ENCODE results near the gene DCUN1D2. TPM values are rescaled to one million over a fixed set of nuclear protein-coding genes. Genes with fewer than 3 reads are reported as not detected.

DCUN1D2 gene
- total RNA-seq, 1 donor from 2014 or later = 23.8 TPM

DNA sequence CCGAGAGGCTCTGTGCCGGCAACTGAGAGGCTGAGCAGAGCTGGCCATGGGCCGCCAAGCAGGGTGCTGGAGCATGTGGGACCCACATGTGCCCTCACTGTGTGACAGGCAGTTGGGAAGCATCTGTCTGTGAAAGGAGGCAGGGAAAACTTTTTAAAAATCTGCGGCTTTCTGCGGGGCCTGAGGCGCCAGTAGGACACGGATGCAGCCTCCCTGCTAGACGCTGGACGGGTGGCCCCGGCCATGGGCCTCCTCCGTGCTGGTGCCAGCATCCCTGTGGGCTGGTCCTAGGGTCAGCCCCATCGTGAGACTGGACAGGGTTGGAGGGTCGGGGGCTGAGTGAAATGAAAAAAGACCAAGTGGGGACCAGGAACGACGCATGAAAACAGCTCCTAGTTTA is 20.9 kb upstream of the DCUN1D2 start:
- no peaks in the 10 kb centered on the region for H4K20me1 ChIP-seq (ENCODE audit: low read depth)
- Mint-ChIP-seq H3K4me1 (peaks cover 3% of the 10 kb centered on the region), H3K36me3 (peaks cover 20% of the 10 kb centered on the region), H3K9me3 (no peaks in the 10 kb centered on the region), H3K4me3 (no peak overlapping the region), H3K27ac (no peak overlapping the region), H3K27me3 (ENCODE audit: insufficient read depth, low read depth) (peaks cover 7% of the 10 kb centered on the region)
- no peak overlapping the region for H3K27ac ChIP-seq
- no peak for DNase-seq (ENCODE audit: low spot score)
- no peak overlapping the region for H2AFZ ChIP-seq (replicated peaks)
- no peaks in the 10 kb centered on the region for H3K36me3 ChIP-seq
- H3K4me1 ChIP-seq = no peaks in the 10 kb centered on the region
- no peak overlapping the region for H3K9ac ChIP-seq
- no peak for TF ChIP-seq CTCF (IDR thresholded peaks at IDR 0.05)
- no peak for TF ChIP-seq EZH2 (IDR thresholded peaks at IDR 0.05)
- no peak for TF ChIP-seq EZH2phosphoT487 (IDR thresholded peaks at IDR 0.05)
- no peaks in the 10 kb centered on the region for H3K79me2 ChIP-seq (ENCODE audit: low read depth)
- H3K4me3 ChIP-seq = no peak overlapping the region
- no peaks in the 10 kb centered on the region for H3K9me3 ChIP-seq (ENCODE audit: low read depth)
- H3K4me2 ChIP-seq = no peak overlapping the region
- no peaks in the 10 kb centered on the region for H3K27me3 ChIP-seq
- no peaks in the 10 kb centered on the region for H3F3A ChIP-seq (ENCODE audit: low read depth)

DNA sequence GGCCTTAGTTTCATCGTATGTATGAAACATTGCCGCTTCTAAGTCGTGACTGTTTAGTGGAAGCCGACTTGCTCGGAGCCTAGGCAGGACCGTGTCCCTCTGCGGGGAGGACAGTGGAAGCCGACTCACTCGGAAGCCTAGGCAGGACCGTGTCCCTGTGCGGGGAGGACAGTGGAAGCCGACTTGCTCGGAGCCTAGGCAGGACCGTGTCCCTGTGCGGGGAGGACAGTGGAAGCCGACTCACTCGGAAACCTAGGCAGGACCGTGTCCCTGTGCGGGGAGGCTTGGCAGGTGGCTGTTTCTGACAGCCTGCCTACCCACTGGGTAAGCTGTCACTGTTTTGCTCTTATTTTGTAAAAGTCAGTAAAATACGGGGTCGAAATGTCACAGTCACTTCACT is 20.4 kb upstream of the DCUN1D2 start:
- H3K27ac Mint-ChIP-seq = no peak overlapping the region
- no peaks in the 10 kb centered on the region for H3K4me1 ChIP-seq
- peaks cover 3% of the 10 kb centered on the region for H3K4me1 Mint-ChIP-seq
- H3K4me3 Mint-ChIP-seq = no peak overlapping the region
- no peaks in the 10 kb centered on the region for H3K9me3 ChIP-seq (ENCODE audit: low read depth)
- no peak overlapping the region for H3K4me3 ChIP-seq
- H2AFZ ChIP-seq (replicated peaks) = no peak overlapping the region
- H3K27me3 Mint-ChIP-seq (ENCODE audit: insufficient read depth, low read depth) = peaks cover 7% of the 10 kb centered on the region
- DNase-seq (ENCODE audit: low spot score) = no peak
- no peaks in the 10 kb centered on the region for H4K20me1 ChIP-seq (ENCODE audit: low read depth)
- TF ChIP-seq EZH2 (IDR thresholded peaks at IDR 0.05) = no peak
- no peak overlapping the region for H3K27ac ChIP-seq
- H3K9ac ChIP-seq = no peak overlapping the region
- H3K79me2 ChIP-seq (ENCODE audit: low read depth) = no peaks in the 10 kb centered on the region
- H3K9me3 Mint-ChIP-seq = no peaks in the 10 kb centered on the region
- H3K36me3 Mint-ChIP-seq = peaks cover 18% of the 10 kb centered on the region
- H3K36me3 ChIP-seq = no peaks in the 10 kb centered on the region
- H3F3A ChIP-seq (ENCODE audit: low read depth) = no peaks in the 10 kb centered on the region
- H3K27me3 ChIP-seq = no peaks in the 10 kb centered on the region
- no peak overlapping the region for H3K4me2 ChIP-seq

DNA sequence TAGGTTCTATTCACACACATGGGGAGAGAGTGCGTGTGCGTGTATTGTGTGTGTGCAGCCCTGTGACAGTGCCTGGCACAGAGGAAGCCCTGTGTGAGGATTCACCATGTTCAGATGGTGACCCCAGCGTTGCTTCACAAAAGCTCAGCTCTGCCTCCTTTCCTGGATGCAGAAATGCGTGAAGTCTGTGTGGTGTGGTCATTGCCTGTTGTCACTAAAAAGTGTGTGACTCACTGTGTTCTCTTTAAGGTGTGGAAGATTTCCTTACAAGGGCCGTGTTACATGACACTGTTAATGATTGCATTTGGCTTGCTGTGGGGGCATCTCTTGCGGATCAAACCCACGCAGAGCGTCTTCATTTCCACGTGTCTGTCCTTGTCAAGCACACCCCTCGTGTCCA is 19.5 kb upstream of the DCUN1D2 start:
- Histone ChIP-seq H3K79me2 (ENCODE audit: low read depth) (no peaks in the 10 kb centered on the region), H3K4me3 (no peak overlapping the region), H4K20me1 (ENCODE audit: low read depth) (no peaks in the 10 kb centered on the region), H3K9ac (no peak overlapping the region), H3K27ac (no peak overlapping the region), H3F3A (ENCODE audit: low read depth) (no peaks in the 10 kb centered on the region), H3K4me1 (no peaks in the 10 kb centered on the region), H2AFZ (replicated peaks) (no peak overlapping the region), H3K9me3 (ENCODE audit: low read depth) (no peaks in the 10 kb centered on the region), H3K27me3 (no peaks in the 10 kb centered on the region), H3K36me3 (no peaks in the 10 kb centered on the region), H3K4me2 (no peak overlapping the region)
- H3K27ac Mint-ChIP-seq = peak overlapping the region; percentile 55
- no peak for DNase-seq (ENCODE audit: low spot score)
- no peaks in the 10 kb centered on the region for H3K9me3 Mint-ChIP-seq
- H3K4me1 Mint-ChIP-seq = peaks cover 3% of the 10 kb centered on the region
- peaks cover 7% of the 10 kb centered on the region for H3K27me3 Mint-ChIP-seq (ENCODE audit: insufficient read depth, low read depth)
- peaks cover 15% of the 10 kb centered on the region for H3K36me3 Mint-ChIP-seq
- H3K4me3 Mint-ChIP-seq = no peak overlapping the region
- no peak for TF ChIP-seq EZH2 (IDR thresholded peaks at IDR 0.05)
- TF ChIP-seq CTCF (IDR thresholded peaks at IDR 0.05) = no peak
- no peak for TF ChIP-seq EZH2phosphoT487 (IDR thresholded peaks at IDR 0.05)

DNA sequence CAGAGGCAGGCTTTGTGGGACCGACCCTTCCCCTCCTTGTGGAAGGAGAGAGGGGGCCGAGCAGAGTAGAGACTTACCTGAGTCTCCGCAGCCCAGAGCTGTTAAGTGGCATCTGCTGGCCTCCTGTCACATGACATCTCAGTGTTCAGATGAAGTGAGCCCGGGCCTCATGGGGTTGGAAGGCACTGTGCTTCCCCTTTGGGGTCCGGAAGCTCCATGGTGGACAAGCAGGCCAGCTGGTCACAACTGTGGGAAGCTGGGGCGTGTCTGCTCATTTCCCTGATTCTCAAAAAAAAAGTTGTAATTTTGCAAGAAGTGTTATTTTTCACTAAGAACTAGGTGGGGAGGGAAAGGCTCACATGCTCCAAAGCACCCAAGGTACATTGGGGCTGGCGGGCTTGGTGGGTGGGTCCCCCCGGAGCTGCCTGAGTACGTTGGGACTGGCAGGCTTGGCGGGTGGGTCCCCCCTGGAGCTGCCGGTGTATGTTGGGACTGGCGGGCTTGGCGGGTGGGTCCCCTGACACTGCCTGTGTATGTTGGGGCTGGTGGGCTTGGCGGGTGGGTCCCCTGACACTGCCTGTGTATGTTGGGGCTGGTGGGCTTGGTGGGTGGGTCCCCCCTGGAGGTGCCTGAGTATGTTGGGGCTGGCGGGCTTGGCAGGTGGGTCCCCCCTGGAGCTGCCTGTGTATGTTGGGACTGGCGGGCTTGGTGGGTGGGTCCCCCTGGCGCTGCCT is 18.2 kb upstream of the DCUN1D2 start:
- peaks cover 3% of the 10 kb centered on the region for H3K4me1 Mint-ChIP-seq
- no peaks in the 10 kb centered on the region for H3K4me1 ChIP-seq
- DNase-seq (ENCODE audit: low spot score) = no peak
- H3K4me2 ChIP-seq = no peak overlapping the region
- no peaks in the 10 kb centered on the region for H3K9me3 ChIP-seq (ENCODE audit: low read depth)
- H4K20me1 ChIP-seq (ENCODE audit: low read depth) = no peaks in the 10 kb centered on the region
- no peak for TF ChIP-seq EZH2phosphoT487 (IDR thresholded peaks at IDR 0.05)
- no peak for TF ChIP-seq CTCF (IDR thresholded peaks at IDR 0.05)
- no peak for TF ChIP-seq EZH2 (IDR thresholded peaks at IDR 0.05)
- no peaks in the 10 kb centered on the region for H3K27me3 ChIP-seq
- H3F3A ChIP-seq (ENCODE audit: low read depth) = no peaks in the 10 kb centered on the region
- peak overlapping the region; percentile 87 for H3K27ac Mint-ChIP-seq
- no peaks in the 10 kb centered on the region for H3K9me3 Mint-ChIP-seq
- H3K4me3 Mint-ChIP-seq = no peak overlapping the region
- no peak overlapping the region for H3K9ac ChIP-seq
- H3K36me3 Mint-ChIP-seq = peaks cover 19% of the 10 kb centered on the region
- H3K79me2 ChIP-seq (ENCODE audit: low read depth) = no peaks in the 10 kb centered on the region
- no peak overlapping the region for H3K27ac ChIP-seq
- H3K27me3 Mint-ChIP-seq (ENCODE audit: insufficient read depth, low read depth) = peaks cover 7% of the 10 kb centered on the region
- no peak overlapping the region for H3K4me3 ChIP-seq
- no peak overlapping the region for H2AFZ ChIP-seq (replicated peaks)
- no peaks in the 10 kb centered on the region for H3K36me3 ChIP-seq
